OCI-M1 (cell line): ENCODE measurements around the gene TOMM40L.
A peak's percentile ranks its signal among the peaks of the same experiment; 100 is the strongest.

ENCODE experiments used
- DNase-seq: peaks from one replicate; lab custom pipeline; 2025; lab: John Stamatoyannopoulos, UW

The TOMM40L gene

DNA sequence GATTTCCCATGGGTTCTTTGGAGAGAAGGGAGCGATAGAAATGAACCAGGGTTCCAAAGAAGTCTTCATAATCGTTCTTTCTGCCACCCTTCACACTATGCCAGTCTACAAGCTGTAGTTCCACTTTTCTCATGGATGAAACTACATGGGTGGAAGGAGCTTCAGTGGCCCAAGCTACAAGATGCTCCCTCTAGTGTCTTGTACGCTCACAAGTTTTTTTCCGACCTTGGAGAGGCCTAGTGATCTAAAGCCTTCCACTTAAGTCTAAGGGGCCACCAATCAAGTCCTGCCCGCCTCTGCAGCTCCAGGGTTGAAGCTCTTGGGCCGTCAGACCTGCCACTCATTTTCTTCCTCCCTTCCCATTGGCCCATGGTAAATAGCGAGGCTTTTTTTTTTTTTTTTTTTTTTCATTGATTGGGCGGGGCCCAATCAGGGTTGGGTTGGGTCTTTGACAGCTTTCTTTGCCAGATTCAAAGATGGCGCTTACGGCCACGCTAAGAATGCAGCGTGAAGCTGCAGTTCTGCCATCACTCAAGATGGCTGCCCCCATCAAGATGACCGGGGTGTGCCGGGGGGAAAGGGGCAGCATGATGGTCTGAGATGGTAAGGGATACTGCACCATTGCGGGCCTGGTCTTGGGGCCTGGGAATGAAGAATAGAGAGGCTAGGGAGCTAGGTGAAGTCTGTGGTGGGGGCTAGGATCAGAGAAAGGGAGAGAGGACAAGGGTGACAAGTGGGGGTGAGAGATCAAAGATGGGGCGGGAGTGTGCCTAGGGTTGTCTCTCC lies at the start of gene TOMM40L:
TOMM40L (plus strand) TSS at position 527 of the 786 bp plus-strand sequence. CDS start 430 bp downstream, outside the sequence.
- peak; percentile 100 for DNase-seq

- DNase-seq: peak; percentile 58
Observed at GRCh38 chr1:161176468-161177111, 49.3 kb upstream of the TOMM40L start.

DNA sequence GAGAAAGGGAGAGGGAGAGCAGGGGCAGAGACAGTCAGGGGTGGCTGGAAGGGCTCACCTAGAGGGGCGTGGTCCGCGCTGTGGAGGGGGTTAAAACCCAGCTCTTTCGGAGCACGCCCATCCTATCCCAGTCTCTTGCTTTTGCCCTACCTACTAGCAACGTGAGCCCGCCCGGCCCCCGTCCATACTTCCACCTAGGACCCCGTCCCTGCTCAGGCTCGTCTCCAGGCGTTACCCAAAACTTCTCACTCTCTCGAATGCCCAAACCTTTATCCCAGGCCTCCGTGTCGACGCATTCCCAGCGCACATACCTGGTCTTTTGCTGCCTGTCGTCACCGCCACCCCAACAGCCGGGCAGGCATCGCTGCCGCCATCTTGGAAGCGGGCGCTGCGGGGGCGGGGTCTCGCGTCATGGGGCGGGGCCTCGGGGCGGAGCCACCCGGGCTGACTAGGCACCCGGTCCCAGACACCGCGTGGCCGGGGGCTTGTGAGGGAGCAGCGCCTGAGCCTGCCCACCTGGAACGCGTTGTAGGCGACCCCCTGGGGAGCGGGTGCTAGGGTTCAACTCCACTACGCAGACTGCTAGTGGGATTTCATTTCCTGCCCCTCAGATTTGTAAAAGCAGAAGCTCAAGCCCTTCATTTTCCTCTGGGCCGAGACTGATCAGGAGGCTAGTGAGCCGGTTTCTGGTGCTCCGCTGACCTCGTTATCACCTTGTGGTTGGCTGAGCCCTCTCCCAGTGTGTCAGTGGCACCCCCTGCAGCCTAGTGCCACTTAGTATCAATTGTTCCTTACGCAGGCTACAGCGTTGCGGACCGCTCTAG lies 48.5 kb upstream of the TOMM40L start, which contains the start of gene B4GALT3:
B4GALT3 (minus strand) TSS at position 396 of the 824 bp plus-strand sequence. CDS start 1,447 bp downstream, outside the sequence.
- DNase-seq: peak; percentile 98

- no peak for DNase-seq
Observed at GRCh38 chr1:161177936-161178244, 48.0 kb upstream of the TOMM40L start.

DNA sequence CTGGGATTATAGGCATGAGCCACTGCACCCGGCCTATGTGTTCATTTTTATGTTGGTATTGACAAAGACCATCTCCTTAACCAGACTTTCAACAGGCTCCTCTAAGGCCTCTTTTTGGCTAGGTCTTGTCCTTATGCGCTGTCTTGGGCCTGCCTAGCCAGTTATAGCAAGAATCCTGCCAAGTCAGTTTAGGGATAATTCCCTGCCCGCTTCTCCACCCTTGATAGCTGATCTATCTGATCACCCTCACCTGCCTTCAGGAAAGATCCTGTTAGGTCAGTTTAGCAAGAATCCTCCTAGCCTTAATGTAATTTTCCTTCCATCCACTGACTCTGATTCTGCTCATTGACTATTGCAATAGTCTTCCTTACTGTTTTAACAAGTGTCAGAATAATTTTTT lies 46.2 kb upstream of the TOMM40L start:
- DNase-seq: no peak

DNA sequence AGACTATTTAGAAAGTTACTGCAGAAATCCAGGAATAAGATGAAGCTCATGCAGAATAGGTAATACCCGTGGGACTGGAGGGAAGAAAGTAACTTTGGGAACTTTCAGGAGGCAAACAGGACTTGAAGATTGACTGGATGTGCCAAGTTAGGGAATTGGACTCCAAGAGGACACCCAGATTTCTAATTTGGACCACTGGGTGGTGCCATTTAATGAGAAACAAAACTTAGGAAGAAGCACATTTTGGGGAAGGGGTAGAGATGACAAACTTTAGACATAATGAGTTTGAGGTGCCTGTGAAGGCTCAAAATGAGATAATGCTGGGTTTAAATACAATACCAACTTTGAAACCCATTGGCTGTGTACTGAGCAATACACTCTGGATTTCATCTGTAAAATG lies 45.2 kb upstream of the TOMM40L start:
- peak; percentile 78 for DNase-seq

GRCh38 chr1:161182214-161182613 lies 43.6 kb upstream of the TOMM40L start:
- peak; percentile 20 for DNase-seq

- DNase-seq: peak; percentile 78
Observed at GRCh38 chr1:161185282-161185682, 40.6 kb upstream of the TOMM40L start.

- peak; percentile 82 for DNase-seq
Observed at GRCh38 chr1:161185732-161186311, 40.0 kb upstream of the TOMM40L start.

- DNase-seq: no peak
Observed at GRCh38 chr1:161187311-161187710, 38.5 kb upstream of the TOMM40L start.

GRCh38 chr1:161188381-161188780 lies 37.5 kb upstream of the TOMM40L start:
- DNase-seq: no peak

GRCh38 chr1:161189036-161189435 lies 36.8 kb upstream of the TOMM40L start:
- DNase-seq: no peak

DNA sequence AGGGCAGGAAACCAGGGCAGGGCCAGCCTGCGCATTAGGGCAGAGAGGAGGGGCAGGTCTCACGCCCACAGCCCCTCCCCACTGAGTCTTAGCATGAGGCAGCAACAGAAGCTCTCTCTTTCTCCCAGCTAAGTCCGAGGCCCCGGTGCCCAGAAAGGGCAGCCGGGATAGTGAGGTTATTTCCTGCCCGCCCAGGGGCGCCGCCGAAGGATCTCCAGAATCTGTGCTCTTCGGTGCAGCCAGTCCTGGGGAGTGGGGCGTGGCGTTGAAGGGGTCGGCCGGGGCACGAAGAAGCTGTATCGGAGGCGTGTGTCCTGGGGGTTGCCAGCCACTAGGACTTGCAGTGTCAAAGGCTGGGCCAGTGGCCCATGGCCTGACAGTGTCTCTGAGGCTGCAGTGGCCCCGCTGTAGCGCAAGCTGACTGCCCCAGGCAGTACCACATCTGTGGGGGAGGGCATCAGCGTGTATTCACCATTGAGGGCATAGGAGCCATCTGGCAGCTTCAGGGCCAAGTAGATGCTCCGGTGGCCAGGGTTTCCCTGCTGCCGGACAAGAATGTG lies 34.8 kb upstream of the TOMM40L start:
- no peak for DNase-seq

- no peak for DNase-seq
Observed at GRCh38 chr1:161191971-161192370, 33.9 kb upstream of the TOMM40L start.

GRCh38 chr1:161192476-161193465 lies 33.1 kb upstream of the TOMM40L start:
- DNase-seq: peak; percentile 90

DNA sequence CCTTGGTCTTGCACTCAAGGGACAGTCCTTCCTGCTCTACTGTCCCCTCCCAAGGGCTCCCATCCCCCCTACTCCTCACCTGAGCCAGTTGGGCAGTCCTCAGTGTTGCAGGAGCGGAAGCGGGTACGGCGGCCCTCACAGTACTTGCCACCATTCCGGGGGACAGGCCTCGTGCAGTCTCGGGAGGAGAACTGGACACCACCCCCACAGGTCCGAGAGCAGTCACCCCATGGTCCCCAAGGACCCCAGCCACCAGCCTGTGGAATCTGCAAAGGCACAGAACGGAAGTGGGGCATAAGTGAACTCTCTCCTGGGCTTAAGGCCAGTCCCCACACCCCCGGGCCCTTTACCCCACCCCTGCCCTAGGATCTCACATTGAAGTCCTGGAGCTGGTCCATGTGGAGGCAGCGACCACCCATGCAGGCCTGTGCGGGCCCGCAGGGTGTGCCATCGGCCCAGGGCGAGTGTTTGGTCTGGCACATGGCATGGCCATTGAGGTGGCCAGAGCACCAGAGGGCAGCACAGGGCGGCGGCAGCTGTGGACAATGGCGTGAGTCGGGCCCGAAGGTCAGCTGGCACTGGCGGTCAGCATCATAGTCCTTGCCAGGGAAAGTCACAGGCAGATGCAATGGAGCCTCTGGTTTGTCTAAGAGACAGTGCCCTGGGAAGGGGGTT lies 32.2 kb upstream of the TOMM40L start:
- DNase-seq: no peak

GRCh38 chr1:161195171-161195570 lies 30.7 kb upstream of the TOMM40L start:
- no peak for DNase-seq

GRCh38 chr1:161196111-161196510 lies 29.7 kb upstream of the TOMM40L start:
- no peak for DNase-seq

DNA sequence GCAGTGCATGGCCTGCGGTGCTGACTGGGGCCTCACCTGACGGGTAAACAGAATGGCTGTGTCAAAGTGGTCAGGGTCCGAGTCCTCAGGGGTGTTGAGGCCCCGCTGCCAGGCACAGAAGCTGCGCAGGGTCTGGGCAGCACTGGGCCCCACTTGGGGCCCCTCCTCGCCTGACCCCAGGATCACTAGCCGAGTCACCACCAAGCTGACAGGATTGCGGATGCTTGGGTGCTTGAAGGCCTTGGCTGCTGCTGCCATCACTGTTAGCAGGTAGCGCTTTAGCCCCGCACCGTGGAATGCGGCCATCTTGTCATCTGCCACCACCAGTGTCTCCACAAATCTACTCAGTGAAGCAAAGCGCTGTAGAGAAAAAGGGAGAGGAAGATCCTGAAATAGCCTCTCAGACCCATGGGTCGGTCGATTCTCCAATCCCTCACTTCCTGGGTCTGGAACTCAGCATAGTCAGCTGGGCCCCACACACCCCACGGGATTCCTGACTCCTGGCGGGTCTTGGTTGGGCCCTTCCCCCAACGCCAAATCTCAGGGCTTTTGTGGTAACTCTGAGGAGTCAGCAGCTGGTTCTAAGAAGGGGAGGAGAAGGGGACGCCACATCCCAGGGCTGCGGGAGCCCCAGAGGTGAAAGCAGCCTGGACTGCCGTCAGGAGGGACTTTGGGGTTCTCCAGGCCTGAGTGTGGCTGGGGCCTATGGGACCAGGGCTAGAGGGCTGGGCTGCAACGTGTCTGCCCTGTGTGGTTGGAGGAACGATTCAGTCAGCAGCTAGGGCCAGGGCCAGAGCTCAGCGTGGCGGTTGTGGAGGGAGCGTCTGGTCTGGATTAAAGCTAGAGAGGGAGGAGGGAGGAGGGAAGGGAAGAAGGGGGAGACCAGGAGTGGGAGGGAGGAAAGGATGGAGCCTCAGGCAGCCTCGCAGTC lies 29.1 kb upstream of the TOMM40L start:
- DNase-seq: no peak
